Transverse colon (tissue), 4 donors: ENCODE results near the gene IKZF2. TPM values are rescaled to one million over a fixed set of nuclear protein-coding genes. Genes with fewer than 3 reads are reported as not detected.

Experiments used
- DNase-seq: peaks from one replicate; pipeline ENCODE4 v3.0.0-alpha.2; 2019
- H3K27ac ChIP-seq, 4 donors: fragments of 200-600 bp; sonication (generic); 2 replicates each; pipeline ENCODE4 v1.5.1; 2016 to 2018; ENCODE audit warnings: inconsistent platforms in 4 of 4
- H3K27me3 ChIP-seq: fragments of 200-600 bp; sonication (generic); 2 replicates; pipeline ENCODE4 v1.5.1; 2017; ENCODE audit warnings: inconsistent platforms
- H3K36me3 ChIP-seq, 4 donors: fragments of 200-600 bp; sonication (generic); 2 replicates each; pipeline ENCODE4 v1.5.1; 2017 to 2019; ENCODE audit warnings: inconsistent platforms in 4 of 4
- H3K4me1 ChIP-seq, 4 donors: fragments of 200-600 bp; sonication (generic); 2 replicates each; pipeline ENCODE4 v1.5.1; 2017 to 2020; ENCODE audit warnings: inconsistent platforms in 4 of 4
- H3K4me3 ChIP-seq, 4 donors: fragments of 200-600 bp; sonication (generic); 1 replicate in 1 of 4; 2 replicates in 3 of 4; pipeline versions ENCODE4 v1.5.1 to v1.6.1; 2017 to 2019; ENCODE audit warnings: inconsistent platforms in 4 of 4
- H3K9me3 ChIP-seq, 2 donors: fragments of 200-600 bp; sonication (generic); 2 replicates each; pipeline ENCODE4 v1.5.1; 2017 to 2019; ENCODE audit warnings: inconsistent platforms in 2 of 2
- CTCF ChIP-seq, 5 experiments: fragments of 200-600 bp in 3 of 5; fragments of 450-650 bp in 2 of 5; sonication (generic) in 3 of 5; IDR thresholded peaks; 1 replicate in 2 of 5; 2 replicates in 3 of 5; pipeline ENCODE4 v1.5.1; 2016 to 2017; ENCODE audit warnings: antibody characterized with exemption in 5 of 5, inconsistent platforms in 3 of 5, mild to moderate bottlenecking in 2 of 5, moderate library complexity in 1 of 5
- EP300 ChIP-seq: sonication (generic); formaldehyde crosslinking; IDR thresholded peaks from one replicate; pipeline ENCODE4 v1.6.1; 2017; ENCODE audit warnings: antibody characterized with exemption, low read depth
- POLR2A ChIP-seq: fragments of 450-650 bp; IDR thresholded peaks from one replicate; pipeline ENCODE4 v1.6.1; 2016; ENCODE audit warnings: antibody characterized with exemption, mild to moderate bottlenecking, moderate library complexity
- POLR2AphosphoS5 ChIP-seq, 3 donors: sonication (generic); formaldehyde crosslinking; IDR thresholded peaks; one replicate each; pipeline ENCODE4 v1.6.1; 2016; ENCODE audit warnings: antibody characterized with exemption in 3 of 3
- WGBS, 2 donors: methylation state at CpG; one replicate each; pipeline ENCODE4 v1.1.5; 2018; ENCODE audit warnings: low coverage in 1 of 2; 5-methylcytosine and 5-hydroxymethylcytosine counted together
- in situ Hi-C, 4 donors: fragments of 200-750 bp; cut with MboI; loops; one replicate each; pipeline versions ENCODE4 v1.15.0 to v1.15.1; 2017; ENCODE audit warnings: low sequenced_read_pairs in 3 of 4, low pct_ligation_motif_present in 1 of 4, low pct_unique_long_range_greater_than_20kb in 1 of 4
- intact Hi-C: fragments of 100-400 bp; cut with DNase I; formaldehyde crosslinking; loops from one replicate; pipeline ENCODE4 v1.15.1; 2023; ENCODE audit warnings: low total_unique reads
- total RNA-seq, 4 donors: library from RNA; depleted of rRNA; stranded (reverse); fragments of >200 nt; gene quantifications; one replicate each; pipeline ENCODE4 v1.1.0, GENCODE V29; 2016

Gene IKZF2
- total RNA-seq, 4 donors from 2014 or later: 1.8 to 15.6 (median 12.3) TPM

DNA sequence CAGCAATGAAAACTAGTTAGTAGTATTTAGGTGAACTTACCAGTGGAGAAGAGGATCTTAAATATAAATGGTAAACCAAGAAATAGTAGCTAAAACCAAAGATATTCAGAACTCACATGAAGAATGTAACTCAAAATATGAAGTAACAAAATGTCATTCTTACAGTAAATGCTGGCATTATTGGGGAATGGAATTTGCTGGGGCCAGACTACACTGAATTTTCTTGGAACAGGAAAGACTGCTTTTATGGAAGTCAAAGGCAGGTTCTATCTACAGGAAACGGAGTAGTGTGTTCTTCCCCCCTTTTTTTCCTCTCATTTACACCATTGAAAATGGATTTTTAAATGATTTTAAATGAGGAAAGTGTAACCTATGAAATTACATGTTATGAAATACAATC lies 188.7 kb downstream of the IKZF2 start:
- TF ChIP-seq CTCF (IDR thresholded peaks at IDR 0.05) (no peak), POLR2A (no peak), POLR2AphosphoS5 (IDR thresholded peaks at IDR 0.05) (no peak), EP300 (no peak)
- no peak for DNase-seq
- H3K4me3 ChIP-seq: no peak overlapping the region
- no peaks in the 10 kb centered on the region for H3K27me3 ChIP-seq
- WGBS, 2 donors: 25 to 65% methylated on average over 1 of the region's 1 CpG
- no peak overlapping the region for H3K27ac ChIP-seq
- H3K9me3 ChIP-seq: no peaks in the 10 kb centered on the region
- in situ Hi-C loops: no loop called here
- H3K4me1 ChIP-seq: no peaks in the 10 kb centered on the region
- intact Hi-C loops: no loop called here
- no peaks in the 10 kb centered on the region for H3K36me3 ChIP-seq

GRCh38 chr2:212961255-212961654 lies 190.2 kb downstream of the IKZF2 start:
- intact Hi-C loops: no loop called here
- no peaks in the 10 kb centered on the region for H3K36me3 ChIP-seq
- H3K27ac ChIP-seq: no peak overlapping the region
- H3K4me3 ChIP-seq: no peak overlapping the region
- TF ChIP-seq POLR2A (no peak), EP300 (no peak), CTCF (IDR thresholded peaks at IDR 0.05) (no peak), POLR2AphosphoS5 (IDR thresholded peaks at IDR 0.05) (no peak)
- H3K27me3 ChIP-seq: no peaks in the 10 kb centered on the region
- H3K4me1 ChIP-seq: no peaks in the 10 kb centered on the region
- in situ Hi-C loops: no loop called here
- 57 to 84% methylated on average over 1 of the region's 1 CpG for WGBS, 2 donors
- no peaks in the 10 kb centered on the region for H3K9me3 ChIP-seq
- no peak for DNase-seq

GRCh38 chr2:212960336-212960735 lies 191.1 kb downstream of the IKZF2 start:
- TF ChIP-seq POLR2AphosphoS5 (IDR thresholded peaks at IDR 0.05) (no peak), EP300 (no peak), CTCF (IDR thresholded peaks at IDR 0.05) (no peak), POLR2A (no peak)
- WGBS, 2 donors: 57 to 87% methylated on average over 2 of the region's 2 CpGs
- Histone ChIP-seq H3K36me3 (no peaks in the 10 kb centered on the region), H3K9me3 (no peaks in the 10 kb centered on the region), H3K27ac (no peak overlapping the region), H3K4me3 (no peak overlapping the region), H3K27me3 (no peaks in the 10 kb centered on the region), H3K4me1 (no peaks in the 10 kb centered on the region)
- no peak for DNase-seq
- intact Hi-C loops (no loop called here), in situ Hi-C loops (no loop called here)

DNA sequence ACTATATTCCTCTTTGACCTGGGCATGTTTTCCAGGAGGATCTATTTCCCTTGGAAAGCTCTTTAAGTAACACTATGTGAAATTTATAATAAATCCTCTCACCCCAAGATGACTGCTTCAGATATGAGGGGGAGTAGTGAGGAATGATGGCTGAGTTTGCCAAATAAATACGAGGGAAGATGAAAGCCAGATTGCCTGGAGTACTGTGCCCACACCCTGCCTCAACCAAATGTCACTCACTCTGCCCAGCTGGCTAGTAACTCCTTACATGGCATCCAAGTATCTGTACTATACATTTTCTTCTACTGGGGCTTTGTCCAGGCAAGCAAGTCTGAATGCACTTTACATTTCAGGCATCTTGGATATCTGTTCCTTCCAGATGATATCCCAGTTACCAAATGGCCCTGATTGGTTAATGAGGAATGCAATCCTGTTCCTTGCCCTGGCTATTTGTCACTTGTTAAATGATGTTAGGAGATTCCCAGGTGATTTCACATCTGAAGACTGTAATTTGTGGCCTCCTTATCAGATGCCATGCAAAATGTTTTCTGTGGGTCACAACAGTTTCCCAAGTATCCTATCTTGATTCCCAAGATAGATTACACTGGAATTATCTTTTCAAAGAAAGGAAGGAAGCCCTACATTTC lies 191.8 kb downstream of the IKZF2 start:
- TF ChIP-seq POLR2AphosphoS5 (IDR thresholded peaks at IDR 0.05) (no peak), EP300 (no peak), POLR2A (no peak), CTCF (IDR thresholded peaks at IDR 0.05) (no peak)
- 59 to 67% methylated on average over 1 of the region's 1 CpG for WGBS, 2 donors
- H3K9me3 ChIP-seq: no peaks in the 10 kb centered on the region
- in situ Hi-C loops (no loop called here), intact Hi-C loops (no loop called here)
- H3K36me3 ChIP-seq: no peaks in the 10 kb centered on the region
- no peak for DNase-seq
- H3K4me1 ChIP-seq: no peaks in the 10 kb centered on the region
- no peak overlapping the region for H3K4me3 ChIP-seq
- no peak overlapping the region for H3K27ac ChIP-seq
- H3K27me3 ChIP-seq: no peaks in the 10 kb centered on the region
